ENCODE results near the gene TBL1X.

Gene TBL1X

DNA sequence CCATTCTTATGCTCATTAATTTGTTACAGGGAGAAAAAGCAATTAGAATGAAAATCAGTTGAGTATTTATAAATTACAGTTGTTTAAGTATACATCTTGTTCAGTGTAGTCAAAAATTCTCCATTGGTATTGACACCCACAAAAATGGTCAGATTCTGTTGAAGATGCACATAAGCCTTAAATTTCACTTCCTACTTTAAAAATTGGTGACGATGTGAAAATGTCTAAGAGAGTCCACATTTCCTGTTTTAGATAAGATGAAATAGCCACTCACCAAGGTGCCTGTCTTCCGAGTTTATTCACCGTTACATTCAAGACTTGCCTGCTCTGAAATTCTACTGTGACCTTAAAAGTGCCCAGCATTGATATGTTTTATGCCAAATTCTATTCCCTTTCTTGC, 207.1 kb downstream of the TBL1X start:
- DNase-seq: no peak

DNA sequence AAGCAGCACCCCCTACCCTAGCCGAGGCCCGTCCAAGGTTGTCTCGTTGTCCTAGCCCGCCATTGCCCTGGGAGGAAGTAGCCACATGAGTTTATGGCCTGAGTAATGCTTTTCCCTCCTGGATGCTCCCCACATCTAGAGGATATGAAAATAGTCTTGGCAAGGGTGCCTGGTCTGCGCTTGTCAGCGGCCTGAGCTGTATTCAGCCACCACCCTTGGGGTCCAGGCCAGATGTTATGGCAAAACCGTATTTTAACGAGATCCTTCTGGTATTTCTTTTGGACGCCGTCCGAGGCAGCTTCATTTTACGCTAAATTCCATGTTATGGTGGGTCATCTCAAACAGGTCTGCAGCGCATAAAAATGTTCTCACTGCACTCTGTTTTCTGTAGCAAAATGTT, 211.4 kb downstream of the TBL1X start:
- DNase-seq: no peak

DNA sequence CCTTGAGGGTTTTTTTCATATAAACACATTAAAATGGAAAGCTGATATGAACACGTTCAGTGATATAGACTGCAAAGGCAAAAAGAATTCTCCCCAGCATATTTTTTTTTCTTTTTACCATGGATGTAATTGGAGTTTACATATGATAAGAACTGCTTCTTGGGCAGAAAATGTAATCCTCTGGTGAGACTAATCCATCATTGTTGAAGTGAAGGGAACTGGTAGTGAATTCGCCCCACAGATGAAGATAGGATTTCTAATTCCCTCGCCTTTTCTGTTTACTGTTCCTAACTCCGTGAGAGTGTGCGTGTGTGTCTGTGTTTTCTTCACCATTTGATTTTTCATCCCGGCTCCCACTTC, 211.9 kb downstream of the TBL1X start:
- DNase-seq: no peak

GRCh38 chrX:9677098-9677739, 212.4 kb downstream of the TBL1X start:
- no peak for DNase-seq

- no peak for DNase-seq
These were observed 213.5 kb downstream of the TBL1X start for GRCh38 chrX:9678215-9678965.

DNA sequence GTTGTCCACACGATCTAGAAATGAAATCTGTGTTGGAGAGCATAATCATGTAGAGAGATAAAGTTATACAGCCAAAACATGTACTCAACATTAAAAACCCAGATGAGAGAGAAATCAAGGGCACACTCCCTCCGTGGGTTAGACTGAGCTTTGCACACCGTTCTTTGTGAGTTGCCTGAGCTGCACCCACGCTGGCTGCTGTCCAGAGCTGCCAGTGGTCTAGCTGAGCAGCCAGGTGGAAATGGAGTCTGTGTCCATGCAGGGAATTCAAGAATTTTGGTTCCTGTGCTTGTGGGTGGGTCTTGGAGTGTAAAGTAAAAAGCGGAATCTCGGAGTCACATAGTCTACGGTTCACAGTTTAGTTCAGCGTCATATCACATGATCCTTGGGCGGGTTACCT, 216.2 kb downstream of the TBL1X start:
- DNase-seq: no peak

DNA sequence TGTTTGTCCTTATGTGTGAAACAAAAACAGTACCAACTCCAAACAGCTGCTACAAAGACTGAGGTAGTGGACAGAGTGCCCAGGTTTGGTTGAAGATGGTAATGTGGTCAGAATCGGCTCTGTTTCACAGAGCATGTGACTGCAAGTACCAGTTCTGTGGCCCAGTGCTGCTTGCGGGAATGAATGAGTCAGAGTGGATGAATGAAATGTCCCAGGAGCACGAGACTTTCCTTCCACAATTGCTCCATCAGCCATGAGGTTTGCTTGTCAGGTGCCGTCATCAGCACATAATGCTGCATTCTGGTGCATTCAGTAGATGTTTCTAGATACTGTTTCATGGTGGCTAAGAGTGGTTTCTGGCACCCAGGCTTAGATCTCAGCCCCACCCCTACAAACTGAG, 216.6 kb downstream of the TBL1X start:
- DNase-seq: no peak

GRCh38 chrX:9682456-9682855, 217.6 kb downstream of the TBL1X start:
- DNase-seq: no peak

GRCh38 chrX:9682861-9683260, 218.0 kb downstream of the TBL1X start:
- DNase-seq: no peak

DNA sequence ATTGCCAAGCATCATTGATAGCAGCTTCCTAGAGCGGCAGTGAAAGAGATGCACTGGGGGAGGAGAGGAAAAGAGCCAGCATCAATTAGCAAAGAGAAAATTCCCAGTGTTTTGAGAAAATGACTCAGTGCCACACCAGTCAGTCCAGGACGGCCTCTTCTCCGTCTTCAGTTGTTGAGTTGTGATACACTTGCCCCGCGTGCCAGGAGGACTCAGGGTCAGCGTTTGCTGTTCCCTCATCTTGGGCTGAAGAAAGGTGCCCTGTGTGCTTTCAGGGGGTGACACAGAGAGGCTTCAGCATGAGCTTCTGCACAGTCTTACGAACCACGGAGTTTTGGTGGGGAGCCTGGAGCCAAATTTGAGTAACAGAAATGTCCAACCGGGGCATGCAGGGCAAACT, 218.5 kb downstream of the TBL1X start:
- DNase-seq: no peak

DNA sequence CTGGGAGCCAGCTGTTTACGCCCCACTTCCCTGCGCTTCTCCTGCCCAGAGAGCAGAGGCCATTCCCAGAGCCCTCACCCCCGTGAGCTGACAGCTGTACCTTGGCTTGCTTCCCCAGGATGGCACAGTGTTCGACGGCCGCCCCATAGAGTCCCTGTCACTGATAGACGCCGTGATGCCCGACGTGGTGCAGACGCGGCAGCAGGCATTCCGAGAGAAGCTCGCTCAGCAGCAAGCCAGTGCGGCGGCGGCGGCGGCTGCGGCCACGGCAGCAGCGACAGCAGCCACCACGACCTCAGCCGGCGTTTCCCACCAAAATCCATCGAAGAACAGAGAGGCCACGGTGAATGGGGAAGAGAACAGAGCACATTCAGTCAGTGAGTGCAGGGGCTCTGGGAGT, 223.0 kb downstream of the TBL1X start:
- DNase-seq: no peak

- DNase-seq: no peak
These were observed 224.0 kb downstream of the TBL1X start for GRCh38 chrX:9688833-9689232.

GRCh38 chrX:9690046-9690445, 225.2 kb downstream of the TBL1X start:
- no peak for DNase-seq

DNA sequence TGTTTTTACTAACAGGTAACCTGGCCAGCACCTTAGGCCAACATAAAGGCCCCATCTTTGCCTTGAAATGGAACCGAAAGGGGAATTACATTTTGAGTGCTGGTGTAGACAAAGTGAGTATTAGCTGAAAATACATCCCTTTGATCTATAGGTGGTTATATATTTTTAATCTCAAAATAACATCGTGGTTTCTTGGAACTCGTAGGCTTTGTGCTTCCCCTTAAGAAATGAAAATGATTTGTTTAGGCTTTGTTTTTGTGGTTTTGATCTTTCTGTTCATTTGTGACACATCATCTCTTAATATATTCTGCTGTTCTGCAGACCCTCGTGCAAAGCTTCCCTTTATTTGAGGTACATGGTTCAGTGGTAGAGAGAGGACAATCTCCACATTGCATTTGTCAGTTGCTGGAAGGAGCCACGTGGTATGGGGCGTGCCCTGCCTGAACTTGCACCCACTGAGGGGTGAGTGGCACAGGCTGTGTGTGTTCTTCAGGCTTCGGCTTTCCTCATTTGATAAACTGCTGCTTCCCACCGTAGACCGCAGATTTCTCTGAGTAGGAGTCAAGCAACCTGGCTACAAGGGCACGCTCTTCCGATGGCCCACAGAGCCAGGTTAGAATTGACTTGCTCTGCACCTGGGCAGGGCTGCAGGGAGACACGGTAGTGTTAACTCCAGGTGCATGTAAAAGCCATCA, 228.6 kb downstream of the TBL1X start:
- DNase-seq: no peak

DNA sequence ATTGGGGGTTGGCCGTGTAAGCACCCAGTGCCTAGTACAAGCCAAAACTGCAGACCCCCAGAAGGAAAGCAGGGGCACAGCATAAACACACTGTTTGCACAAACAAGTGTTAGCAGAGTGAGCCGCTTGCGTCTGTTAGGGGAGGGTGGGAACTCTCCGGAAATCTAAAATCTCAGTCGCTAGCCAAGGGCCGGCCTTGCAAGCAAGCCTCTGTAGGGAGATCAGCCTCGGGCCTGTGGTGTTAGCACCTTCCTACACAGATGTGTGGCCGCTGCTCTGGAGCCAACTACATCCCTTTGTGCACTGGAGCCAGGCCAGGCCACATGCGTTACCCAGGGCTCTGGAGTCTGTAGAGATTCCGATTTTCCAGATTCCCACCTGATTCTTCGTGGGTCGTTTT, 233.7 kb downstream of the TBL1X start:
- DNase-seq: no peak

DNA sequence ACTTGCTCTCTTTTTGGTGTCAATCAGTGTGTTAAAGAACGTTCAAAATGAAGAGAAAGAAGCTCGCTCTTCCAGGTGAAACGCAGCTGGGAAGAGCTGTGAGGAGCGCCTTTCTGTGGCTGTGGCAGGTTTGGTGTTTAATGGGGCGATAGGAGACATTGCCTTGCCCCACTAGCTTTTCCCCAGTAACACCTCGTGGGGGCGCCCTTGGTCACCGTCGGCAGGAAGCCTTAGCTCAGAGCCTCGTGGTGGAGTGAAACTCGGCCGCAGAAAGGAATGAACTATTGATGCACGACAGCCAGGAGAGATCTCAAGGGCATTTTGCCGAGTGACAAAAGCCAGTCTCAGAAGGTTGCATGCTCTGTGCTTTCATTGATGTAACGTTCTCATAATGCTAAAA, 235.7 kb downstream of the TBL1X start:
- no peak for DNase-seq

GRCh38 chrX:9701790-9702189, 236.9 kb downstream of the TBL1X start:
- DNase-seq: no peak

- no peak for DNase-seq
These were observed 238.5 kb downstream of the TBL1X start for GRCh38 chrX:9703406-9703805.

DNA sequence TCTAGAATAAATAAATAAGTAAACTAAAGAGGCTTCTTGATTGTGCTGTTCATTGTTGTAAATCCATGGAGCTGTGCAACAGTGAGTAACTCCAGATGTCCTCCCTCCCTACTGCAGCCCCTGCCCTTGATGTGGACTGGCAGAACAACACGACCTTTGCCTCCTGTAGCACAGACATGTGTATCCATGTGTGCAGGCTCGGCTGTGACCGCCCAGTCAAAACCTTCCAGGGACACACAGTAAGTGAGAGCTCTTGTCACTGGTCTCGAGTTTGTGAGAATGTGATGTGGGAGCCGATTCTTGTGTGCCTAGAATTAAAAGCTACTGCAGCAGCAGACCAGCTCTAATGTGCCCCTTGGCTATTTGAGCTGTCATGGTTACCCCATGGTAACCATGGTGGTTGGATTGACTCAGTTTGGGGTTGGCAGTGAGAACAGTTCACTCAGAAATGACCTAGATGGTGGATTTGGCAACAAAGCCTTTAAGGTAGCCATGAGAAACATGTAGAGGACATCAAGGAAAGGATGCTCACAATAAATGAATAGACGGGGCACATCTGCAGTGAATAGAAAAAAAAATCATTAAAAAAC, 240.1 kb downstream of the TBL1X start:
- no peak for DNase-seq

GRCh38 chrX:9706421-9706820, 241.6 kb downstream of the TBL1X start:
- no peak for DNase-seq

GRCh38 chrX:9707306-9708033, 242.6 kb downstream of the TBL1X start:
- DNase-seq: no peak

GRCh38 chrX:9708086-9708485, 243.2 kb downstream of the TBL1X start:
- no peak for DNase-seq

All from fibroblast of skin of back (primary cell).